ACC112 (cell line): ENCODE results near the gene PTGES3L.
"Not testable (repeated sequence)": the region's sequence is repeated elsewhere in the genome, so short reads cannot be mapped to it uniquely, and the experiment has no call there.

ENCODE experiments used
- H2AFZ ChIP-seq: fragments of 200-600 bp; sonication (generic); one replicate; pipeline ENCODE4 v1.6.0; 2017; ENCODE audit warnings: antibody characterized with exemption, low read length; ENCODE audit not compliant: unreplicated experiment
- H3K27ac ChIP-seq: fragments of 200-600 bp; sonication (generic); 2 replicates; pipeline ENCODE4 v1.5.1; 2014; ENCODE audit warnings: low read depth, mild to moderate bottlenecking, antibody characterized with exemption, low read length, moderate library complexity
- H3K27me3 ChIP-seq: fragments of 200-600 bp; sonication (generic); 2 replicates; pipeline ENCODE4 v1.6.1; 2014; ENCODE audit warnings: mild to moderate bottlenecking, antibody characterized with exemption, low read length, moderate library complexity, mixed read lengths; ENCODE audit not compliant: insufficient read depth
- H3K36me3 ChIP-seq: fragments of 200-600 bp; sonication (generic); 2 replicates; pipeline ENCODE4 v1.6.1; 2016; ENCODE audit warnings: mild to moderate bottlenecking, antibody characterized with exemption, low read length, moderate library complexity, mixed read lengths; ENCODE audit not compliant: insufficient read depth
- H3K4me1 ChIP-seq: fragments of 200-600 bp; sonication (generic); one replicate; pipeline ENCODE4 v1.6.1; 2016; ENCODE audit warnings: low read length, mixed read lengths; ENCODE audit not compliant: insufficient read depth, unreplicated experiment, control insufficient read depth
- H3K4me3 ChIP-seq: fragments of 200-600 bp; sonication (generic); 2 replicates; pipeline ENCODE4 v1.5.1; 2014; ENCODE audit warnings: mild to moderate bottlenecking, low read depth, low read length
- H3K79me2 ChIP-seq: fragments of 200-600 bp; sonication (generic); one replicate; pipeline ENCODE4 v1.6.0; 2016; ENCODE audit warnings: low read length; ENCODE audit not compliant: control insufficient read depth, unreplicated experiment, insufficient read depth

Gene PTGES3L

GRCh38 chr17:42975265-42975664 lies 4.6 kb downstream of the PTGES3L start:
- no peak overlapping the region for H3K4me3 ChIP-seq
- H3K27ac ChIP-seq, result no peak overlapping the region
- no peaks in the 10 kb centered on the region for H3K36me3 ChIP-seq
- H3K79me2 ChIP-seq, result no peaks in the 10 kb centered on the region
- H2AFZ ChIP-seq, result no peak overlapping the region
- H3K27me3 ChIP-seq, result no peaks in the 10 kb centered on the region
- peaks cover 8% of the 10 kb centered on the region for H3K4me1 ChIP-seq

- not testable (repeated sequence) for H3K27ac ChIP-seq, H3K4me1 ChIP-seq, H3K4me3 ChIP-seq, H2AFZ ChIP-seq, H3K36me3 ChIP-seq, H3K27me3 ChIP-seq, H3K79me2 ChIP-seq
Observed at GRCh38 chr17:42973323-42973722, 6.6 kb downstream of the PTGES3L start.

GRCh38 chr17:42971589-42971988 lies 8.3 kb downstream of the PTGES3L start:
- Histone ChIP-seq H3K79me2 (no peaks in the 10 kb centered on the region), H3K36me3 (no peaks in the 10 kb centered on the region), H2AFZ (no peak overlapping the region), H3K4me3 (no peak overlapping the region), H3K27ac (no peak overlapping the region), H3K4me1 (no peaks in the 10 kb centered on the region), H3K27me3 (no peaks in the 10 kb centered on the region)

GRCh38 chr17:42969001-42969581 lies 10.8 kb downstream of the PTGES3L start:
- Histone ChIP-seq H3K36me3 (no peaks in the 10 kb centered on the region), H3K79me2 (peaks cover 3% of the 10 kb centered on the region), H2AFZ (no peak overlapping the region), H3K4me3 (no peak overlapping the region), H3K27me3 (no peaks in the 10 kb centered on the region), H3K4me1 (no peaks in the 10 kb centered on the region), H3K27ac (no peak overlapping the region)

GRCh38 chr17:42967925-42968324 lies 12.0 kb downstream of the PTGES3L start:
- Histone ChIP-seq H3K4me3 (no peak overlapping the region), H3K4me1 (peaks cover 4% of the 10 kb centered on the region), H3K27ac (no peak overlapping the region), H3K36me3 (no peaks in the 10 kb centered on the region), H3K27me3 (no peaks in the 10 kb centered on the region), H2AFZ (no peak overlapping the region), H3K79me2 (peaks cover 14% of the 10 kb centered on the region)

GRCh38 chr17:42964161-42964932 lies 15.5 kb downstream of the PTGES3L start, which contains the start of gene AARSD1:
TSS of gene AARSD1 (minus strand) at chr17:42964454. CDS start at chr17:42964440, 14 bp downstream.
- Histone ChIP-seq H2AFZ (peak within 1 kb of the TSS; percentile 83), H3K36me3 (peaks cover 6% of the 10 kb centered on the region; the same call in 1 of the 2 replicates), H3K4me1 (peaks cover 4% of the 10 kb centered on the region), H3K79me2 (peaks cover 21% of the 10 kb centered on the region), H3K27ac (peak within 1 kb of the TSS; percentile 80), H3K27me3 (no peaks in the 10 kb centered on the region), H3K4me3 (peak within 1 kb of the TSS; percentile 89)

GRCh38 chr17:42953669-42954068 lies 26.2 kb downstream of the PTGES3L start:
- Histone ChIP-seq H3K4me1 (no peaks in the 10 kb centered on the region), H3K27ac (no peak overlapping the region), H3K79me2 (no peaks in the 10 kb centered on the region), H3K27me3 (no peaks in the 10 kb centered on the region), H3K36me3 (peaks cover 18% of the 10 kb centered on the region; the same call in 1 of the 2 replicates), H2AFZ (no peak overlapping the region), H3K4me3 (no peak overlapping the region)

GRCh38 chr17:42950044-42950783 lies 29.7 kb downstream of the PTGES3L start:
- Histone ChIP-seq H2AFZ (no peak overlapping the region), H3K4me3 (no peak overlapping the region), H3K4me1 (no peaks in the 10 kb centered on the region), H3K27ac (no peak overlapping the region), H3K79me2 (no peaks in the 10 kb centered on the region), H3K36me3 (0 out of 2 replicates have a peak, but pooled peaks cover 6% of the 10 kb centered on the region), H3K27me3 (no peaks in the 10 kb centered on the region)

- no peak overlapping the region for H3K4me3 ChIP-seq
- no peaks in the 10 kb centered on the region for H3K27me3 ChIP-seq
- no peak overlapping the region for H3K27ac ChIP-seq
- no peaks in the 10 kb centered on the region for H3K79me2 ChIP-seq
- H2AFZ ChIP-seq, result no peak overlapping the region
- H3K4me1 ChIP-seq, result no peaks in the 10 kb centered on the region
- H3K36me3 ChIP-seq, result 0 out of 2 replicates have a peak, but pooled peaks cover 5% of the 10 kb centered on the region
Observed at GRCh38 chr17:42946812-42947211, 33.1 kb downstream of the PTGES3L start.

- no peak overlapping the region for H3K27ac ChIP-seq
- H2AFZ ChIP-seq, result no peak overlapping the region
- H3K4me3 ChIP-seq, result no peak overlapping the region
- H3K79me2 ChIP-seq, result no peaks in the 10 kb centered on the region
- H3K27me3 ChIP-seq, result no peaks in the 10 kb centered on the region
- no peaks in the 10 kb centered on the region for H3K4me1 ChIP-seq
- no peaks in the 10 kb centered on the region for H3K36me3 ChIP-seq
Observed at GRCh38 chr17:42944211-42944610, 35.7 kb downstream of the PTGES3L start.
